Osteocyte (in vitro differentiated cells): ENCODE results near the gene GARIN5B. TPM values are rescaled to one million over a fixed set of nuclear protein-coding genes. Genes with fewer than 3 reads are reported as not detected.
A peak's percentile ranks its signal among the peaks of the same experiment; 100 is the strongest.

Experiments
- DNase-seq: peaks from one replicate; pipeline ENCODE4 v3.0.0; 2021; ENCODE audit warnings: mixed read lengths; ENCODE audit not compliant: unreplicated experiment; ENCODE audit errors: extremely low spot score
- H3K27ac Mint-ChIP-seq: one replicate; pipeline ENCODE4 v1.8.0; 2021; ENCODE audit warnings: mild to moderate bottlenecking, mixed read lengths; ENCODE audit not compliant: unreplicated experiment
- H3K27me3 Mint-ChIP-seq: one replicate; pipeline ENCODE4 v1.8.0; 2021; ENCODE audit warnings: mixed read lengths; ENCODE audit not compliant: unreplicated experiment
- H3K36me3 Mint-ChIP-seq: one replicate; pipeline ENCODE4 v1.8.0; 2021; ENCODE audit warnings: mixed read lengths; ENCODE audit not compliant: unreplicated experiment
- H3K4me1 Mint-ChIP-seq: one replicate; pipeline ENCODE4 v1.8.0; 2021; ENCODE audit warnings: mixed read lengths; ENCODE audit not compliant: unreplicated experiment
- H3K4me3 Mint-ChIP-seq: one replicate; pipeline ENCODE4 v1.8.0; 2021; ENCODE audit warnings: mild to moderate bottlenecking, moderate library complexity, mixed read lengths; ENCODE audit not compliant: unreplicated experiment
- H3K9me3 Mint-ChIP-seq: one replicate; pipeline ENCODE4 v1.8.0; 2021; ENCODE audit warnings: mixed read lengths; ENCODE audit not compliant: unreplicated experiment
- total RNA-seq: library from RNA; stranded (reverse); gene quantifications from 2 replicates; pipeline ENCODE4 v1.2.1, GENCODE V29; 2021
- TF ChIP-seq, protein P1 (sequence below): fragments of 200-600 bp; sonication (generic); IDR thresholded peaks from 2 replicates; pipeline ENCODE4 v1.5.0; 2021; ENCODE audit warnings: antibody characterized with exemption, mild to moderate bottlenecking, moderate library complexity

GARIN5B gene
- total RNA-seq, 1 donor from 2014 or later, result not detected

DNA sequence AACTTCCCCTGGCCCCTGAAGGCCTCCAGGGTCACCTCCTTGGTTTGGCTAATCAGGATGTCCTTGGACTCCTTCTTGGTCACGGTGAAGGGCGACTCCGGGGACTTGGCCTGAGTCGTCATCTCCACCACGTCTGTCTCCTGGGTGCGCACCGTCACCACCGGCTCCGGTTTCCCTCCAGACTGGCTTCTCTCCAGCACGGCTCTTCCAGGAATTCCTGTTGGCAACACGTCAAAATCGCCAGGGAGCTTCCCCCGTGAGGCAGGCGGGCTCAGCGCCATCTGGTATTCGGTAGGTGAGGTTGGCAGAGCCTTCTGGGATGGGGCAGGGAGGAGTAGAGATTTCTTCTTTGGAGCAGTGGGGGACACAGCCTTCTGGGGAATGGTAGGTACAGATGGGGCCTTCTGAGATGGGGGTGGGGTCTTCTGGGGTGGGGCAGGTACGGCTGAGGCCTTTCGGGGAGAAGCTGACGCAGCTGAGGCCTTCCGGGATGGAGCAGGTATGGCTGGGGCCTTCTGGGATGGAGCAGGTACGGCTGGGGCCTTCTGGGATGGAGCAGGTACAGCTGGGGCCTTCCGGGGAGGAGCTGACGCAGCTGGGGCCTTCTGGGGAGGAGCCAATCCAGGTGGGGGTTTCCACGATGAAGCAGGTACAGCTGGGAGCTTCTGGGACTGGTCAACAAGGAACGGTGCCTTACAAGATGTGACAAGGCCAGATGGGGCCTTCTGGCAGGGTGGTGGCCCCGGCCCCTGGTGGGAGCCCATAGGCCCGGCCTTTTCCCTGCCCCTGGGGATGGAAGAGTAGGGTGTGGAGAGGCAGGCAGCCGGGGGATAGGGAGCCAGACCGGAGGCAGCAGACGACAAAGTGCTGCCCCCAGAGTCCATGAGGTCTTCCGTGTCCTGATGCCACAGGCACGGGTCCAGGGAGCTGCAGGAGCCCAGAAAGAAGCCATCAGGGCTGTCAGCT, 3.8 kb downstream of the GARIN5B start:
- Mint-ChIP-seq H3K9me3 (no peaks in the 10 kb centered on the region), H3K27ac (no peak overlapping the region), H3K4me1 (peaks cover 11% of the 10 kb centered on the region), H3K4me3 (no peak overlapping the region), H3K27me3 (peaks cover 19% of the 10 kb centered on the region), H3K36me3 (no peaks in the 10 kb centered on the region)
- TF ChIP-seq, protein P1, sequence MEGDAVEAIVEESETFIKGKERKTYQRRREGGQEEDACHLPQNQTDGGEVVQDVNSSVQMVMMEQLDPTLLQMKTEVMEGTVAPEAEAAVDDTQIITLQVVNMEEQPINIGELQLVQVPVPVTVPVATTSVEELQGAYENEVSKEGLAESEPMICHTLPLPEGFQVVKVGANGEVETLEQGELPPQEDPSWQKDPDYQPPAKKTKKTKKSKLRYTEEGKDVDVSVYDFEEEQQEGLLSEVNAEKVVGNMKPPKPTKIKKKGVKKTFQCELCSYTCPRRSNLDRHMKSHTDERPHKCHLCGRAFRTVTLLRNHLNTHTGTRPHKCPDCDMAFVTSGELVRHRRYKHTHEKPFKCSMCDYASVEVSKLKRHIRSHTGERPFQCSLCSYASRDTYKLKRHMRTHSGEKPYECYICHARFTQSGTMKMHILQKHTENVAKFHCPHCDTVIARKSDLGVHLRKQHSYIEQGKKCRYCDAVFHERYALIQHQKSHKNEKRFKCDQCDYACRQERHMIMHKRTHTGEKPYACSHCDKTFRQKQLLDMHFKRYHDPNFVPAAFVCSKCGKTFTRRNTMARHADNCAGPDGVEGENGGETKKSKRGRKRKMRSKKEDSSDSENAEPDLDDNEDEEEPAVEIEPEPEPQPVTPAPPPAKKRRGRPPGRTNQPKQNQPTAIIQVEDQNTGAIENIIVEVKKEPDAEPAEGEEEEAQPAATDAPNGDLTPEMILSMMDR, result no peak
- no peak for DNase-seq

GRCh38 chr19:55358493-55358892, 4.6 kb downstream of the GARIN5B start:
- Mint-ChIP-seq H3K9me3 (no peaks in the 10 kb centered on the region), H3K27ac (no peak overlapping the region), H3K4me1 (peaks cover 8% of the 10 kb centered on the region), H3K27me3 (peaks cover 22% of the 10 kb centered on the region), H3K4me3 (no peak overlapping the region), H3K36me3 (no peaks in the 10 kb centered on the region)
- no peak for DNase-seq
- TF ChIP-seq, protein P1, result no peak

GRCh38 chr19:55355213-55355821, 7.7 kb downstream of the GARIN5B start:
- Mint-ChIP-seq H3K27ac (no peak overlapping the region), H3K9me3 (no peaks in the 10 kb centered on the region), H3K4me3 (no peak overlapping the region), H3K27me3 (peaks cover 41% of the 10 kb centered on the region), H3K36me3 (no peaks in the 10 kb centered on the region), H3K4me1 (peaks cover 18% of the 10 kb centered on the region)
- TF ChIP-seq, protein P1, result no peak
- DNase-seq, result no peak

- Mint-ChIP-seq H3K27me3 (peaks cover 41% of the 10 kb centered on the region), H3K9me3 (no peaks in the 10 kb centered on the region), H3K36me3 (no peaks in the 10 kb centered on the region), H3K4me3 (peak within 1 kb of the TSS; percentile 71), H3K27ac (no peak within 1 kb of the TSS), H3K4me1 (peaks cover 18% of the 10 kb centered on the region)
- no peak for DNase-seq
- TF ChIP-seq, protein P1, result no peak
These were observed 8.3 kb downstream of the GARIN5B start, which contains the start of gene COX6B2 for GRCh38 chr19:55354698-55355212. Gene COX6B2 (minus strand): TSS chr19:55354719. CDS start chr19:55354521, 198 bp downstream.
